Type B pancreatic cell (in vitro differentiated cells): ENCODE data around the gene SOS1. TPM values are rescaled to one million over a fixed set of nuclear protein-coding genes. Genes with fewer than 3 reads are reported as not detected.

Experiments used
- DNase-seq: peaks from one replicate; pipeline ENCODE4 v3.0.0; 2021; ENCODE audit warnings: mixed read lengths; ENCODE audit not compliant: unreplicated experiment; ENCODE audit errors: extremely low spot score
- H3K27ac Mint-ChIP-seq: 2 replicates; pipeline ENCODE4 v1.8.0; 2021; ENCODE audit warnings: mild to moderate bottlenecking, mixed read lengths
- H3K27me3 Mint-ChIP-seq: 2 replicates; pipeline ENCODE4 v1.8.0; 2021; ENCODE audit warnings: mixed read lengths
- H3K36me3 Mint-ChIP-seq: 2 replicates; pipeline ENCODE4 v1.8.0; 2021; ENCODE audit warnings: mixed read lengths
- H3K4me1 Mint-ChIP-seq: one replicate; pipeline ENCODE4 v1.8.0; 2021; ENCODE audit warnings: mixed read lengths; ENCODE audit not compliant: unreplicated experiment
- H3K4me3 Mint-ChIP-seq: 2 replicates; pipeline ENCODE4 v1.8.0; 2021; ENCODE audit warnings: mild to moderate bottlenecking, mixed read lengths
- H3K9me3 Mint-ChIP-seq: 2 replicates; pipeline ENCODE4 v1.8.0; 2021; ENCODE audit warnings: mixed read lengths
- CTCF ChIP-seq: fragments of 200-600 bp; sonication (generic); conservative IDR thresholded peaks from 2 replicates; pipeline ENCODE4 v1.5.0; 2021; ENCODE audit warnings: antibody characterized with exemption, mild to moderate bottlenecking
- total RNA-seq: library from RNA; stranded (reverse); gene quantifications from 2 replicates; pipeline ENCODE4 v1.2.1, GENCODE V29; 2021; ENCODE audit warnings: low replicate concordance

The SOS1 gene
- total RNA-seq, 1 donor from 2014 or later, result 54.2 TPM

DNA sequence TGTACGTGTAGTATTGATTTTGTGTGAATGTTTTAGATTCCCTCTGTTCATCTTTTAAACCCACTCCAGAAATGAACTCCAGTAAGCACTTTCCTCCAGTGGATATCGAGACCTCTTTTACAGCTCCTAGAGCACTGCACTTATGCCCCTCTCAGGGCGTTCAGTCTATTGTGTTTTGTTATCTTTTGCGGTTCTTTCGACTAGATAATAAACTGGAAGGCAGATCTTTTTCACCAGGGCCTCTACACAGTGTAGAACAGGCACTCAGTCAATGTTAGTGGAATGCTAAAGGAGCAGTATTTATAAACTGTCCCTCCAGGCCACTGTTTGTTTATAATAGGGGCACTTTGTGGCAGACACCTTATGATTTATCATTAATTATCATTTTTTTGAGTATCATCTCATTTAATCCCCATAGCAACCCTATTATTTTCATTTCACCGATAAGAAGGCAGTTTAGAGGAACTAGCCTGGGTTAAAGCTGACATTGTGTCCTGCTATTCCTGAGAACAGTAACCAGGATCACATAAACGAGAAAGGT lies 742 bp upstream of the SOS1 start:
- TF ChIP-seq CTCF, result no peak
- H3K9me3 Mint-ChIP-seq, result no peaks in the 10 kb centered on the region
- H3K27me3 Mint-ChIP-seq, result no peaks in the 10 kb centered on the region
- peak overlapping the region; percentile 97 for H3K27ac Mint-ChIP-seq
- peak overlapping the region; percentile 90 for H3K4me3 Mint-ChIP-seq
- H3K36me3 Mint-ChIP-seq, result no peaks in the 10 kb centered on the region
- peaks cover 33% of the 10 kb centered on the region for H3K4me1 Mint-ChIP-seq
- DNase-seq, result no peak

DNA sequence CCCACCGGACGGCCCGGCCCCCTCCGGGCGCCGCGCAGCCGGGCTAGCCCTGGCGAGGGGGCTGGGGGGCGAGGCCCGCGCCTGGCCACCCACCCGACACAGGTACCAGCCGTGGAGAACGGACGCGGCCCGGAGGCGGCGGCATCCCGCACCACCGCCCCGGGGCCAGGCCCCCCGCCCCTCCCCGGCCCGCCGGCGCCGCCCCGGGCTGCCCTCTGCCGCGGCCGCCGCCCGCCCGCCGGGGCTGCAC lies 405 bp downstream of the SOS1 start:
- TF ChIP-seq CTCF, result no peak
- no peak for DNase-seq
- Mint-ChIP-seq H3K27me3 (no peaks in the 10 kb centered on the region), H3K9me3 (peaks cover 5% of the 10 kb centered on the region), H3K4me1 (peaks cover 39% of the 10 kb centered on the region), H3K4me3 (no peak overlapping the region), H3K36me3 (peaks cover 7% of the 10 kb centered on the region), H3K27ac (no peak overlapping the region)

GRCh38 chr2:39119732-39120520 lies 925 bp downstream of the SOS1 start:
- H3K36me3 Mint-ChIP-seq, result peaks cover 9% of the 10 kb centered on the region
- DNase-seq, result peak; percentile 77

DNA sequence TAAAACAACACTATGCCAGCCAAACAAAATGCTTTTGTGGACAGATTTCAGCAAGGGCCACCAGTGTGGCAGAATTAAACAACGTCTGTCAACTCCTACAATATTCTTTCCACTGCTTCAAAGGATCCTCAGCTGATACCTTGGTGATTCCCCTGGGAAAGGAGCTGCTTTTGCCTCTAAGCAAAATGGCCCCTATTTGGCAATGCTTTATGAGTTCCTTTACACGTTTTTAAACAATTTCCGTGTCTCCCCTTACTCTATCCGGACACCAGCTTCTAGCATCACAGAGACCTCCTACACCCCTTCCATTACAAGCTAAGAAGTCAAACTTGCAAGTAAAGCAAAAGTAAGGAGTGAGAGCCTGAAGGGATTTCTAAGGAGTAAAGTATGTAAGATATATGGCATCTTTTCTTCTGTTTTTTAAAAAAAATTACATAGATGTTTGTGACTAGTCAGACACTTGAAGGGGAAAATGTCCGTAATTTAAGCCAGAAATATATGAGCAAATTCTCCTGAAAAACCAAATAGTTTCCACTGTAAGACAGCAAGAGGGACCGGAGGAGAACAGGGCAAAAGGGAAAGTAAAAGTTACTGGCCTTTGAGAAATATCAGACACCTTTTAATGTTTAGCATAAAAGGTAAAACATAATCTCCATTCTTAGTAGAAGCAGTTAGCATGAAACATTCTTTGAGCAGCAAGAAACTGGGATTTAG lies 1.9 kb downstream of the SOS1 start:
- H3K27me3 Mint-ChIP-seq, result no peaks in the 10 kb centered on the region
- DNase-seq, result no peak
- TF ChIP-seq CTCF, result no peak
- peaks cover 38% of the 10 kb centered on the region for H3K4me1 Mint-ChIP-seq
- peaks cover 12% of the 10 kb centered on the region for H3K36me3 Mint-ChIP-seq
- H3K27ac Mint-ChIP-seq, result peak overlapping the region; percentile 91
- H3K4me3 Mint-ChIP-seq, result peak overlapping the region; percentile 92
- peaks cover 5% of the 10 kb centered on the region for H3K9me3 Mint-ChIP-seq

More at GRCh38 chr2:39119732-39120520, 925 bp downstream of the SOS1 start:
- peak overlapping the region; percentile 91 for H3K27ac Mint-ChIP-seq
- H3K4me1 Mint-ChIP-seq, result peaks cover 39% of the 10 kb centered on the region
- H3K9me3 Mint-ChIP-seq, result peaks cover 5% of the 10 kb centered on the region
- H3K27me3 Mint-ChIP-seq, result no peaks in the 10 kb centered on the region
- peak; percentile 32 for TF ChIP-seq CTCF
- H3K4me3 Mint-ChIP-seq, result peak overlapping the region; percentile 92

GRCh38 chr2:39115556-39115955 lies 5.3 kb downstream of the SOS1 start:
- Mint-ChIP-seq H3K9me3 (peaks cover 5% of the 10 kb centered on the region), H3K4me1 (peaks cover 22% of the 10 kb centered on the region), H3K27ac (no peak overlapping the region), H3K4me3 (no peak overlapping the region), H3K27me3 (no peaks in the 10 kb centered on the region), H3K36me3 (peaks cover 17% of the 10 kb centered on the region)
- TF ChIP-seq CTCF, result no peak
- DNase-seq, result no peak
